Heart left ventricle (tissue), 16 donors: ENCODE results near the gene ADPRHL1. TPM values are rescaled to one million over a fixed set of nuclear protein-coding genes. Genes with fewer than 3 reads are reported as not detected.

ENCODE experiments used
- ATAC-seq, 4 donors: fragments of 200-7000 bp; cut with Tn5 transposase; one replicate each; pipeline ENCODE4 v1.9.1; 2020 to 2022; ENCODE audit warnings: moderate library complexity in 4 of 4, mild to moderate bottlenecking in 3 of 4, moderate number of reproducible peaks in 1 of 4
- DNase-seq, 5 donors: peaks; one replicate each; pipeline ENCODE4 v3.0.0-alpha.2; 2020
- H3K27ac ChIP-seq, 12 donors: fragments of 200-600 bp; sonication (generic) in 4 of 12; one replicate each; pipeline versions ENCODE4 v1.5.0 to v1.8.0; 2016 to 2022; ENCODE audit warnings: mild to moderate bottlenecking in 2 of 12
- H3K27me3 ChIP-seq, 9 donors: fragments of 200-600 bp; sonication (generic) in 2 of 9; one replicate each; pipeline versions ENCODE4 v1.5.1 to v1.8.0; 2016 to 2022; ENCODE audit warnings: mild to moderate bottlenecking in 3 of 9
- H3K36me3 ChIP-seq, 9 donors: fragments of 200-600 bp; sonication (generic) in 2 of 9; one replicate each; pipeline versions ENCODE4 v1.5.0 to v1.8.0; 2018 to 2022; ENCODE audit warnings: mild to moderate bottlenecking in 2 of 9
- H3K4me1 ChIP-seq, 12 donors: fragments of 200-600 bp; sonication (generic) in 4 of 12; one replicate each; pipeline versions ENCODE4 v1.5.0 to v1.8.0; 2016 to 2022; ENCODE audit warnings: mild to moderate bottlenecking in 3 of 12
- H3K4me3 ChIP-seq, 12 donors: fragments of 200-600 bp; sonication (generic) in 4 of 12; one replicate each; pipeline versions ENCODE4 v1.5.0 to v1.8.0; 2017 to 2022; ENCODE audit warnings: mild to moderate bottlenecking in 9 of 12, moderate library complexity in 4 of 12
- H3K9me3 ChIP-seq, 12 donors: fragments of 200-600 bp; sonication (generic) in 4 of 12; one replicate each; pipeline versions ENCODE4 v1.5.0 to v1.8.0; 2016 to 2022; ENCODE audit warnings: mild to moderate bottlenecking in 1 of 12
- CTCF ChIP-seq, 12 donors: fragments of 200-600 bp; sonication (generic) in 4 of 12; IDR thresholded peaks; one replicate each; pipeline versions ENCODE4 v1.5.0 to v1.8.0; 2018 to 2022; ENCODE audit warnings: antibody characterized with exemption in 12 of 12, mild to moderate bottlenecking in 5 of 12
- POLR2A ChIP-seq, 2 donors: fragments of 450-650 bp; IDR thresholded peaks; one replicate each; pipeline ENCODE4 v1.6.1; 2017; ENCODE audit warnings: antibody characterized with exemption in 2 of 2, mild to moderate bottlenecking in 2 of 2, moderate library complexity in 2 of 2
- WGBS, 4 donors: extraction: QIAGEN DNeasy Blood & Tissue Kit in 2 of 4; methylation state at CpG; one replicate each; pipeline versions ENCODE4 v1.1.5 to v1.1.7; 2013 to 2018; 5-methylcytosine and 5-hydroxymethylcytosine counted together
- intact Hi-C, 10 donors: fragments of 100-400 bp; cut with DNase I; formaldehyde crosslinking; loops; one replicate each; pipeline versions ENCODE4 v1.11.1 to v1.14.2; 2022
- polyA plus RNA-seq, 2 donors: library from polyadenylated mRNA; stranded (reverse); fragments of 200-250 nt; gene quantifications; one replicate each; pipeline ENCODE4 v1.2.3, GENCODE V29; 2013
- total RNA-seq, 9 donors: library from RNA; depleted of rRNA in 2 of 9; stranded (reverse); fragments of >200 nt in 2 of 9; fragmentation: NEBNext Ultra II Directional in 3 of 9; extraction: Animal tissue kit (Norgen Biotek cat#: 25700) in 3 of 9; gene quantifications; one replicate each; pipeline versions ENCODE4 v1.1.0 to v1.2.4, GENCODE V29; 2016 to 2023
- donor health status: ischemic (EF 13 %, LVEDD 7.1; RV severe dilation, severe dysfunction).
- donor health status: healthy with polysubstance abuse.
- donor health status: DM: no; HTN: yes; CAD: no.
- donor health status: DM: no; HTN: no; CAD: no.
- donor health status: ischemic (EF 25% LVEDD 6.9; RV normal size, moderate dysfunction).
- donor health status: ischemic (EF 25% LVEDD 5.7; RV mildly dilated, moderate dysfunction).
- donor health status: healthy.
- donor health status: DM: yes; HTN: yes; CAD: no.
- donor health status: ischemic (EF 35%, LVEDD 5.7; RV mildly dilated, moderate dysfunction).
- donor health status: nonischemic (EF 11% LVEDD 7.7; RV severe dilation, severe dysfunction).
- donor health status: DM: yes; HTN: yes; CAD: no.
- donor health status: PGD.
- donor health status: ischemic (EF 29% LVEDD 5.4; RV normal size, mild dysfunction).
- donor health status: nonischemic (EF 23%, LVEDD 6.1; RV moderate dilation, normal function).

The ADPRHL1 gene
- total and polyA plus RNA-seq, 11 donors: 160 to 774 (median 521) TPM

DNA sequence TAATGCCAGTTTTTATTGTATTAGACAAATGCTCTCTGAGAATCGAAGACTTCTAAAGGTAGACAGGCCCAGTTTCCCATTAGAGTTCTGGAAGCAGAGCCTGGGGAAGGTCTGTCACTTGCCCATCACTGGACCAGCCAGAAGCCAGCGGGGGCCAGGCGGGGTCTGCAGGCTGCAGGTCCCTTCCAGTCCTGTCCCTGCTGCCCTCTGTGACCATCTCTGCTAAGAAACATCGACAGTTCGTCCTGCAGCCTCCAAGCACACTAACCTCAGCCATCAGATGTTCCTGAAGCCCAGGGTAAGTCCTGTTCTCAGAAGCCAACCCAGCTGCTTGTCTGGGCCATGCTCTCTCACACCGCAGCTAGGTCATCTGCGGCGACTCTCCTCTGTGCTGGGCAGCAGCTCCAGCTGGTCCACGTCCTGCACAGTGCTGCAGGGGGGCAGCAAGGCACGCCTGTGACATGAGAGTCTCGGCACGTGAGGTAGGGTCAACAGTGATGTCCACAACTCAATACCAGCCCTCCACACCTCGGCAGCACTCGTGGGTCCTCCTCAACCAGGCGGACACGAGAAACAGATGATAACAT, 2.9 kb upstream of the ADPRHL1 start:
- intact Hi-C loops: loop anchor here in 6 of 10 donors (5.0 kb wide), 2 partner anchors 36 to 106 kb away; partner anchors contain the start of gene DCUN1D2 (in 2 of the 6)
- peaks cover 0 to 66% (median 59%) of the 10 kb centered on the region in 9 donors for H3K36me3 ChIP-seq
- peaks cover 0 to 43% (median 10%) of the 10 kb centered on the region in 12 donors for H3K4me1 ChIP-seq
- H3K27me3 ChIP-seq: no peaks in the 10 kb centered on the region
- TF ChIP-seq CTCF (IDR thresholded peaks at IDR 0.05) (no peak), POLR2A (IDR thresholded peaks at IDR 0.05) (no peak)
- no peak overlapping the region for H3K4me3 ChIP-seq
- H3K9me3 ChIP-seq: no peaks in the 10 kb centered on the region
- 87 to 91% (median 88%) methylated on average over 10 to 16 of the region's 16 CpGs for WGBS, 4 donors
- H3K27ac ChIP-seq: peak overlapping the region in 1 of 12 donors; percentile 93
- peak in 1 of 5 donors; percentile 11 for DNase-seq
- ATAC-seq: no peak

DNA sequence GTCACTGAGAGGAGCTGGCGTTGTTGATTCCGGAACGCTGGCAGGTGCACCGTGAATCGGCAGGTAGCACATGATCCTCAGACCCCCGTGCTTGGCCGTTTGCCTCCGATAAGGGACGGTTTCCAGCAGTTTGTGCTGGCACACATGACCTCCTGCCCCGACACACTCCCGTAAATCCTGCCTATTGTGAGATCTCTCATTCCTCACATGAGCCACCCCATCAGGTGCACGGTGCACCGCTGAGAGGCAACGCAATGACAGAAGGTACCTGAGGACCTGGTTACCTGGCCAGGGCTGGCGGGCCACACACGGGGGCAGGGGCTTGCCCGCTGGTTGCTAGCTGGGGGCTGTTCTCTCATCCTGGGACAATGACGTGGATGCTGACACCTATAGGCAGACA, 2.1 kb upstream of the ADPRHL1 start:
- no peak overlapping the region for H3K4me3 ChIP-seq
- no peaks in the 10 kb centered on the region for H3K27me3 ChIP-seq
- peaks cover 0 to 59% (median 52%) of the 10 kb centered on the region in 9 donors for H3K36me3 ChIP-seq
- DNase-seq (peak in 1 of 5 donors; percentile 23), ATAC-seq (no peak)
- peak overlapping the region in 11 of 12 donors; percentile 2 to 96 (median 88) for H3K27ac ChIP-seq
- intact Hi-C loops: loop anchor here in 6 of 10 donors (5.0 kb wide), 2 partner anchors 37 to 107 kb away; partner anchors contain the start of gene DCUN1D2 (in 2 of the 6)
- peaks cover 0 to 39% (median 8%) of the 10 kb centered on the region in 12 donors for H3K4me1 ChIP-seq
- WGBS, 4 donors: 66 to 79% (median 72%) methylated on average over 15 to 18 of the region's 18 CpGs
- no peaks in the 10 kb centered on the region for H3K9me3 ChIP-seq
- no peak for TF ChIP-seq CTCF (IDR thresholded peaks at IDR 0.05)
- no peak for TF ChIP-seq POLR2A (IDR thresholded peaks at IDR 0.05)

- no peak overlapping the region for H3K4me3 ChIP-seq
- H3K27me3 ChIP-seq: no peaks in the 10 kb centered on the region
- 78 to 85% (median 82%) methylated on average over 13 of the region's 13 CpGs for WGBS, 4 donors
- intact Hi-C loops: loop anchor here in 8 of 10 donors (5.0 kb wide), 2 partner anchors 37 to 107 kb away; partner anchors contain the start of gene DCUN1D2 (in 4 of the 8)
- TF ChIP-seq CTCF (IDR thresholded peaks at IDR 0.05) (no peak), POLR2A (IDR thresholded peaks at IDR 0.05) (no peak)
- DNase-seq (peak in 1 of 5 donors; percentile 24), ATAC-seq (no peak)
- peaks cover 0 to 43% (median 11%) of the 10 kb centered on the region in 12 donors for H3K4me1 ChIP-seq
- no peaks in the 10 kb centered on the region for H3K9me3 ChIP-seq
- peaks cover 0 to 54% (median 48%) of the 10 kb centered on the region in 9 donors for H3K36me3 ChIP-seq
- peak overlapping the region in 11 of 12 donors; percentile 60 to 96 (median 88) for H3K27ac ChIP-seq
These were observed 1.6 kb upstream of the ADPRHL1 start for GRCh38 chr13:113454936-113455335.

- DNase-seq (no peak), ATAC-seq (no peak)
- Histone ChIP-seq H3K9me3 (no peaks in the 10 kb centered on the region), H3K4me1 (peaks cover 0 to 51% (median 25%) of the 10 kb centered on the region in 12 donors), H3K4me3 (peak overlapping the region; percentile 37 to 76 (median 62)), H3K36me3 (peaks cover 0 to 31% (median 26%) of the 10 kb centered on the region in 9 donors), H3K27me3 (no peaks in the 10 kb centered on the region), H3K27ac (peak overlapping the region; percentile 70 to 96 (median 88))
- TF ChIP-seq CTCF (IDR thresholded peaks at IDR 0.05): no peak
- no peak for TF ChIP-seq POLR2A (IDR thresholded peaks at IDR 0.05)
- WGBS, 4 donors: 43 to 56% (median 50%) methylated on average over 4 of the region's 4 CpGs
- intact Hi-C loops: loop anchor here in 3 of 10 donors (2.0 to 5.0 kb wide), 2 partner anchors 40 to 52 kb away; partner anchors contain the start of gene DCUN1D2 (in 2 of the 3)
These were observed 822 bp downstream of the ADPRHL1 start for GRCh38 chr13:113452466-113452865.
